CD4-positive, alpha-beta T cell treated with Interleukin-15 for 4 hours (primary cell): ENCODE results near the gene CHRD.

Experiments used
- DNase-seq: peaks from one replicate; pipeline ENCODE4 v3.0.0-alpha.2; 2020; ENCODE audit warnings: low spot score

The CHRD gene

GRCh38 chr3:184360929-184361531 lies 18.8 kb upstream of the CHRD start:
- no peak for DNase-seq

GRCh38 chr3:184361532-184361931 lies 18.3 kb upstream of the CHRD start, which contains the start of the genes CLCN2 and POLR2H:
TSS of gene CLCN2 (minus strand) at chr3:184361605. CDS start at chr3:184361479, 126 bp downstream.
TSS of gene POLR2H (plus strand) at chr3:184361710. CDS start at chr3:184363493, 1,783 bp downstream.
- peak; percentile 16 for DNase-seq

- peak; percentile 16 for DNase-seq
Observed at GRCh38 chr3:184361932-184362667, 17.8 kb upstream of the CHRD start.

- peak; percentile 94 for DNase-seq
Observed at GRCh38 chr3:184362668-184363546, 16.9 kb upstream of the CHRD start.

- no peak for DNase-seq
Observed at GRCh38 chr3:184366619-184367289, 13.1 kb upstream of the CHRD start.

- no peak for DNase-seq
Observed at GRCh38 chr3:184368116-184368515, 11.7 kb upstream of the CHRD start.

GRCh38 chr3:184368586-184369183 lies 11.2 kb upstream of the CHRD start:
- DNase-seq, result no peak

GRCh38 chr3:184371570-184372018 lies 8.3 kb upstream of the CHRD start:
- peak; percentile 64 for DNase-seq

GRCh38 chr3:184372296-184372821 lies 7.5 kb upstream of the CHRD start:
- DNase-seq, result no peak

- DNase-seq, result no peak
Observed at GRCh38 chr3:184372911-184373310, 6.9 kb upstream of the CHRD start.

GRCh38 chr3:184373422-184373821 lies 6.4 kb upstream of the CHRD start:
- no peak for DNase-seq

GRCh38 chr3:184375747-184376461 lies 4.0 kb upstream of the CHRD start:
- no peak for DNase-seq

GRCh38 chr3:184377374-184377773 lies 2.5 kb upstream of the CHRD start:
- DNase-seq, result no peak

GRCh38 chr3:184377882-184378445 lies 1.9 kb upstream of the CHRD start, which contains the start of gene THPO:
TSS of gene THPO (minus strand) at chr3:184378207. CDS start at chr3:184376259, 1,948 bp downstream.
- DNase-seq, result no peak

- DNase-seq, result no peak
Observed at GRCh38 chr3:184378651-184379357, 1.1 kb upstream of the CHRD start.

- DNase-seq, result no peak
Observed at GRCh38 chr3:184380185-184380626, 352 bp downstream of the CHRD start.

GRCh38 chr3:184380627-184381260 lies 890 bp downstream of the CHRD start:
- DNase-seq, result no peak

GRCh38 chr3:184381261-184382224 lies 1.7 kb downstream of the CHRD start:
- DNase-seq, result no peak
